GM23338 (cell line): ENCODE measurements around the gene COPB1.

ENCODE experiments used
- CREB1 ChIP-seq: fragments of 250-450 bp; sonication (Bioruptor Pico); IDR thresholded peaks from 2 replicates; pipeline ENCODE4 v1.5.0; 2020; ENCODE audit warnings: low read depth, mild to moderate bottlenecking, moderate library complexity
- CTCF ChIP-seq, 2 experiments: fragments of 200-600 bp in 1 of 2; sonication (generic) in 1 of 2; conservative IDR thresholded peaks; 2 replicates each; pipeline versions ENCODE4 v1.5.1 to v1.6.1; 2016 to 2017; ENCODE audit warnings: antibody characterized with exemption in 2 of 2, low read depth in 2 of 2, mild to moderate bottlenecking in 2 of 2, moderate library complexity in 1 of 2
- ETS1 ChIP-seq: IDR thresholded peaks from 2 replicates; pipeline ENCODE4 v1.6.1; 2016; ENCODE audit warnings: antibody characterized with exemption
- EZH2 ChIP-seq: fragments of 200-600 bp; sonication (generic); IDR thresholded peaks from one replicate; pipeline ENCODE4 v1.8.0; 2017; ENCODE audit warnings: antibody characterized with exemption, mild to moderate bottlenecking, low read depth; ENCODE audit not compliant: unreplicated experiment
- JUNB ChIP-seq: IDR thresholded peaks from one replicate; pipeline ENCODE4 v1.6.1; 2016; ENCODE audit warnings: antibody characterized with exemption; ENCODE audit not compliant: unreplicated experiment
- POLR2AphosphoS5 ChIP-seq: IDR thresholded peaks from 2 replicates; pipeline ENCODE4 v1.6.1; 2016; ENCODE audit warnings: antibody characterized with exemption, low read depth
- REST ChIP-seq: IDR thresholded peaks from one replicate; pipeline ENCODE4 v1.6.1; 2018; ENCODE audit warnings: antibody characterized with exemption; ENCODE audit not compliant: unreplicated experiment
- STAT1 ChIP-seq: IDR thresholded peaks from one replicate; pipeline ENCODE4 v1.6.1; 2016; ENCODE audit warnings: antibody characterized with exemption; ENCODE audit not compliant: unreplicated experiment

- TF ChIP-seq CTCF (conservative IDR thresholded peaks at IDR 0.05; ENCODE audit: low read depth in 2 of 2), result no peak
- TF ChIP-seq REST, result no peak
- no peak for TF ChIP-seq CREB1 (CRISPR knock-in tag)
- TF ChIP-seq POLR2AphosphoS5, result no peak
- no peak for TF ChIP-seq EZH2
- TF ChIP-seq ETS1, result no peak
- TF ChIP-seq JUNB, result no peak
- no peak for TF ChIP-seq STAT1
Observed at GRCh38 chr11:14538926-14539554, 39.4 kb upstream of the COPB1 start.
